ENCODE data around the gene PSTPIP1.

The PSTPIP1 gene

DNA sequence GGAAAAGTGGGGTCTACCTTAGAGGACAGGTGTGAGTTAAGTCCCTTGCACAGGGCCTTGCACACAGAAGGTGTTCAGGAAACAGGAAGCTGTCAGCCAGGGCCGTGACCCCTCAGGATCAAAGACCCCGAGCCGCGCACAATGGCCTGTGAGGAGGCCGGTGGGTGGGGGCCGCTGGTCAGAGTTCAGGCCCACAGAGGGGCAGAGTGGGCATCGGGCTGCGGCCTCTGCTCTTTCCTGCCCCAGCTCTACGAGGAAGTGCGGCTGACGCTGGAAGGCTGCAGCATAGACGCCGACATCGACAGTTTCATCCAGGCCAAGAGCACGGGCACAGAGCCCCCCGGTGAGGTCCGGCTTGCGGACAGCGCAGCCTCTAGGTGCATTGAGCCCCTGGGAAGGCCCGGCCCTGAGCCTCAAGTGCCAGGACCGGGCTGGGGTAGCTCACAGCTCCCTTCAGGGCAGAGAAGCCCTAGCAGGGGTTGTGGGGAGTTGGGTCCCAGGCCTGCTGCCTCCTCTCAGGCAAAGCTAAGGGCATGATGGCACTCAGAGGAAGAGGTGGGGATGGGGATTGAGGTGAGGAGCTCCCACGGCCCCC lies 37.2 kb downstream of the PSTPIP1 start:
- no peak for DNase-seq

DNA sequence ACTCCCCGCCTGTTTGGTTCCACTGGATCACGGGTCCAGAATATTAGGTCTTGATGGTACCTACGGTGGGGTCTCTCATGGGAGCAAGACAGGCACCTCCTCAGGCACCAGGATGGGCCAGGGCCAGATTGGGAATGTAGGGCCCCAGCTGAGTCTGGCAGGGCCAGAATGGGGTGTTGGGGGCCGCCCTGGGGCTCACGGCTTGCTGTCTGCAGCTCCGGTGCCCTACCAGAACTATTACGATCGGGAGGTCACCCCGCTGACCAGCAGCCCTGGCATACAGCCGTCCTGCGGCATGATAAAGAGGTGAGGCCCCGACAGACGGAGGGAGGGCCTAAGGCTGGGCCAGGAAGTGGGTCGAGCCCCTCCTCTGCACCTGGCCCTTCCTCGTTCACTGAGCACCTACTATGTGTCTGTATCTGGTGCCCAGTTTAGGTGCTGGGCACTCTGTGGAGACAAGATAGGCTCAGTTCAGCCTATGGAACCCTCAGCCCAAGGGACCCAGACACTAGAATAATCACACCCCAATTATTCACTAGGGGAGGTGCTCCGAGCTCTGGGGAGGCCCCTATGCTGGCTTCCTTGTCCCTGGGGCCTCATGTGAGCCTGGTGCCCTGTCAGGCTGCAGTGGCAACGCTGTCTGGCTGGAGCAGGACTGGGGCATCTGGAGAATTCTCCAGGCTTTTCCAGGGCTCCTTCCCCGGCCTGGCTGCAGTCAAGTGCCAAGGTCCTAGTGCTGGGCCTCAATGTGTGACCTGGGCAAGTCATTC lies 37.9 kb downstream of the PSTPIP1 start:
- DNase-seq, result no peak

DNA sequence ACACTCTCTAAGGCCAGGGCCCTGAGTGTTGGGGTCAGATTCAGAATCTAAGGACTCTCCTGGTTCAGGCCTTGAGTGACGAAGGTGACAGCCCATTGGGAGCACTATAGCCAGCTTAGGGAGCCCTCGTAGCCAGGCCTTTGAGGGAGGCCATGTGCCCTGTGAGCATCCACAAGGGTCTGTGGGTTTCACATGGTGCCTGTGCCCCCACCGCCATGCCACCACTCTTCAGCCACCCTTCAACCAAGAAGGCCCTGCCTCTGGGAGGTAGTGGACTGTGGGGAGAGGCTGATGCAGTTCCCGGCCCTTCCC lies 38.4 kb downstream of the PSTPIP1 start:
- DNase-seq, result no peak

DNA sequence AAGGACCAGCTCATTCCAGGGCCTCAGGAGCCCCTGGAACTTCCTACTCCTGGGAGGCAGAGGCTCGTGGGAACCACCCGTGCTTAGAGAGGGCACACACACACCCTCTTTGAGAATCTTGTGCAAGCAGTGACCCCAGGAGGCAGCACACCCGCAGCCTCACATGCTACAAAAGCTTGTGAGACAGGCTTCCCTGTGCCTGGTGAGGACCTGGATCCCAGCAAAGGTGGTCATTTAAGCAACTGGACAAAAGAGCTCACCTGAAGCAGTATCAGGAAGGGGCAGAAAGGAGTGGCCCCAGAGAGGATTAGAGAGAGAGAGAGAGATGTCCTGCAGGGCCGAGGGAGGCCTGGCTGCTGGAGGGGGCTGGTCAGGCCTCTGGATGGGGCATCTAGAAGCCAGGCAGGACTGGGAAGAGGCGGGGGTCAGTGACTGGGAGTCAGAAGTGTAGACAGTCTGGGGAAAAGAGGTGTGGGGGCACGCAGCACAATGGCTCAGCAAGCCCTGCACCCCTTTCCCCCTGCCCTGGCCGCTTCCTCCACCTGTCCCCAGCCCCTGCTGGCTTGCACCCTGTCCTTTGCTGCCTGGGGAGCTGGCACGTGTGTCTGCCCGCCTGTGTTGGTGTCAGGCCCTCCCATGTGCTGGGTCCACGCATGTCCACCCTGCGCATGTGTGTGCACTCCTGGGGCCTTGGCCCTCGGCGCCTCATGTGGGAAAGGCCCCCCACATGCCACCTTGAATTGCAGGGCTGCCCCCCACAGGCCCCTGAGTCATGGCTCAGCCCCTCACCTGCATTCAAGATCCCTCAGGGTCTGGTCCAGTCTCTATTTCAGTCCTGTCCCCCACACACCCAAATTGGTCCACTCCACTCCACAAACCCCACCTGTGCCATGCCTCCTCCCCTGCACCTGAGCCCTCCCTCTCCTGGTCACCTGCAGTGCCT lies 39.1 kb downstream of the PSTPIP1 start:
- DNase-seq, result no peak

DNA sequence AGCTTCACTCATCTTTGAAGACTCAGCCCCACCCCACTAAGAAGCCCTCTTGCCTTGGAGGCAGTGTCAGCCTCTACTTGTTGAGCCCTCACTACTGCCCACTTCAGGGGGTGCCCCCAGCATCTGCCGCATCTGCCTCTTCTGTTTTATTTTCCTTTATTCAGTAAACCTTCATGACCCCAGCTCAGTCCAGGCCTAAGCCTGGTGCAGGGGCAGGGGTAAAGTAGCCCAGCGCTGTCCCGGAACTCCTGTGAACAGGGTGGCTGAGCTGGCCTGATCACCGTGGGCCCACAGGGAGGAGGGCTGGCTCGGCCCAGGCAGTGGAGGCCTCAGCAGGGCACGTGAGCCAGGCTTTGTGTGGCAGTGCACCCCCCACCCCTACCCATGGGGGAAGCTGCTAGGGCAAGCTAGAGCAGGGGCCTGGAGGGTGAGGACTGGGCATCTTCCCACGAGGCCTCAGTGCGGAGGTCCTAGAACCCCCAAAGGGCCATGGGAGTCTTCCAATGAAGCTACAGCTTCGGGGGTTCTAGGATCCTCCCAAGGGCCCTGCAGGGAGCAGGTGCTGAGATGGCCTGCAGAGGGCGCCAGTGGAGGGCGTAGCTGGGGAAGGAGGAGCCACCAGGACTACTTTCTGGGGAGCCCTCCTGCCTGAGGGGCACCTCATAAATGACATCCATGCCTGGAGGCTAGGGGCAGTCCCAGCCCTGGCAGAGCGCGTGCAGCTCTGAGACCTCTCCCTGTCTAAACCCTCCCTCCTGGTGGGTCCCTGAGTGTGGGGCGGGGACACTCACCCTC lies 40.0 kb downstream of the PSTPIP1 start:
- no peak for DNase-seq

DNA sequence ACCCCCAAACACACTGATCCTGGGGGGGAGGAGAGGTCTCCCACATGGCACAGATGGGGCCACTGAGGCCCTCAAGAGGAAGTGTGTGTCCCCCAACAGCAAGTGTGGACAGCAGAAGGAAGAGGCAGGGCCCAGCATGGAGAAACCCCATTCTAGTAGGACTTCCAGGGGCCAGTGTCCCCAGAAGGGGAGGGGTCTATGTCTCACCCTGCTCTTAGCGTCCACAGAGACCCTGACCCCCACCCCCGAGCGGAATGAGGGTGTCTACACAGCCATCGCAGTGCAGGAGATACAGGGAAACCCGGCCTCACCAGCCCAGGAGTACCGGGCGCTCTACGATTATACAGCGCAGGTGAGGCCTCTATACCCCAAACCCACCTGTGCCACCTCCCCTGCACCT lies 40.7 kb downstream of the PSTPIP1 start:
- DNase-seq, result no peak

DNA sequence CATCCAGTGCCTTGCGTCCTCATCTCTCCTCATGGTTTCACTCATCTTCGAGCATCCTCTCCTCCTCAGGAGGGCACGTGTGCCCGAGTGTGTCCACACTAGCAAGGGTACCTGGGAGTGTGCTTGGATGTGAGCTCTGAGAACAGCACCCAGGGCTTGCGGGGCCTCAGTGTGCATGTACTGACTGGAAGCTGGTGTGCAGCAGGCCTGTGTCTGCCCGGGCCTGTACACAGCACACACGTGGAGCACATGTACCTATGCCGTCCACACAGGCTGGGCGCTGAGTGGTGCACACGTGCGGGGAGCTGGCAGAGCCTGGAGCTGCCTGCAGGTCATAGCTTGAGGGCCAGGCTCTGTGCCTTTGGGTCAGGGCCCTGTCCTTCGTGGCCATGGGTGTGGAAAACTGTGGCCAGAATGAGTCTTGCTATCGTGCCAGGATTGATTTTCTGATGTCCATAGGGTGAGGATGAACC lies 41.1 kb downstream of the PSTPIP1 start:
- no peak for DNase-seq

DNA sequence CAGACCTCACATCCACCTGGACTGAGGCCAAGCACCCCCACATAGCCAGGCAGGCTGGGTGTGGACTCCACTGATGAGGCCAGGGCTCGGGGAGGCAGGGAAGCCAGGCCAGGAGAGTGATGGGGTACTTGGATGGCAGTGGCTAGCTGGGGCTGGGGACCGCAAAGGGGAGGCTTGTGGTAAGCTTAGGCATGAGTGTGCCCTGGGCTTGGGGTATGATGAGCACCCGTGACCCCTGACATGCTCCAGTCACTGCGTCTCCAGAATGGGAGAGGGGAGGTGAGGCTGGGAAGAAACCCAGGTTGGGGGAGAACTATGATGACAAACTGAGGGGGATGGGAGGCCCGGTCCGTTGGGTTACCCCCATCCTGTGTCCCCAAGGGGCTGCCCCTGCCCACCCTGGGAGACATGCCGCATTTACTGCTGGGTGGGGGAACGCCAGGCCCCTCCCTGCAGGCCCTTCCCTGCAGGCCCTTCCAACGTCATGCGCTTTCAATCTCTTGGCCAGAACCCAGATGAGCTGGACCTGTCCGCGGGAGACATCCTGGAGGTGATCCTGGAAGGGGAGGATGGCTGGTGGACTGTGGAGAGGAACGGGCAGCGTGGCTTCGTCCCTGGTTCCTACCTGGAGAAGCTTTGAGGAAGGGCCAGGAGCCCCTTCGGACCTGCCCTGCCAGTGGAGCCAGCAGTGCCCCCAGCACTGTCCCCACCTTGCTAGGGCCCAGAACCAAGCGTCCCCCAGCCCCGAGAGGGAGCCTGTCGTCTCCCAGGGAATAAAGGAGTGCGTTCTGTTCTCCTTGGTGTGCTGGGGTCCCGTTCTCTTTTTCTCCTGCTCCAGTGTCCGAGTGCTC lies 41.8 kb downstream of the PSTPIP1 start:
- DNase-seq, result no peak

DNA sequence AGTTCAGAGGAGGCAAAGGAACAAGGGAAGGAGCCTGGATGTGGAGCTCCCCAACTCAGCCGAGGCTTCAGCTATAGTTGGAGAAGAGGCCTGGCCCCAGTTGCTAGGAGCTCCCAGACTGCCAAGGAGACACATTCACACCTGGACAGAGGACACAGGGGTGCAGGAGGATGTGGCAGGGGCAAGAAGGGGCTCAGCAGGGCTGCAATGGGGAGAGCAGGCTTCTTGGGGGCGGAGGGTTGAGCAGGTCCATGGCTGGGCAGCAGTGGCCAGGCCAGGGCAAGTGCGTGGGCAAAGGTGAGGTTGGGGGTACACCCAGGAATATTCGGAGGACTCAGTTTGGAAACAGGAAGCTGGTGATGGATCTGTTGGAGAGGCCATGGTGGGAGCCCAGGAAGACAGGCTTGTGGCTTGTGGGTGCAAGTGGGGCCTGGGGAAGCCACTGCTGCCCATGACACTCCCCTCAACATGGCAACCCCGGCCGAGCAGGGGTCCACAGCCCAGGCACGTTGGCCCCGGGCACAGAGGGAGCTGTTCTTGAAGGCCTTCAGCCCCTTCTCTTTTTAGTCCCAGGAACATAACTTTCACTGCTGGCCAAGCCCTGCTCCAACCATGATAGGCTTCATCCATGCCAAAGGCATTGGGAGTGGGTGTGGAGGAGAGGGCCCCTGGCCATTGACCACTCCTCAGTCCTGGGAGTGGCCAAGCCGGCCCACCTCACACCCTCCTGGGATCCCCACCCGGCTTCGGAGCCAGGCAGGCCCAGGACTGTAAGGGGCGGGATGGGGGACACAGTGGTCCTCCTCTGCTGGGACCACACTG lies 42.7 kb downstream of the PSTPIP1 start:
- no peak for DNase-seq

DNA sequence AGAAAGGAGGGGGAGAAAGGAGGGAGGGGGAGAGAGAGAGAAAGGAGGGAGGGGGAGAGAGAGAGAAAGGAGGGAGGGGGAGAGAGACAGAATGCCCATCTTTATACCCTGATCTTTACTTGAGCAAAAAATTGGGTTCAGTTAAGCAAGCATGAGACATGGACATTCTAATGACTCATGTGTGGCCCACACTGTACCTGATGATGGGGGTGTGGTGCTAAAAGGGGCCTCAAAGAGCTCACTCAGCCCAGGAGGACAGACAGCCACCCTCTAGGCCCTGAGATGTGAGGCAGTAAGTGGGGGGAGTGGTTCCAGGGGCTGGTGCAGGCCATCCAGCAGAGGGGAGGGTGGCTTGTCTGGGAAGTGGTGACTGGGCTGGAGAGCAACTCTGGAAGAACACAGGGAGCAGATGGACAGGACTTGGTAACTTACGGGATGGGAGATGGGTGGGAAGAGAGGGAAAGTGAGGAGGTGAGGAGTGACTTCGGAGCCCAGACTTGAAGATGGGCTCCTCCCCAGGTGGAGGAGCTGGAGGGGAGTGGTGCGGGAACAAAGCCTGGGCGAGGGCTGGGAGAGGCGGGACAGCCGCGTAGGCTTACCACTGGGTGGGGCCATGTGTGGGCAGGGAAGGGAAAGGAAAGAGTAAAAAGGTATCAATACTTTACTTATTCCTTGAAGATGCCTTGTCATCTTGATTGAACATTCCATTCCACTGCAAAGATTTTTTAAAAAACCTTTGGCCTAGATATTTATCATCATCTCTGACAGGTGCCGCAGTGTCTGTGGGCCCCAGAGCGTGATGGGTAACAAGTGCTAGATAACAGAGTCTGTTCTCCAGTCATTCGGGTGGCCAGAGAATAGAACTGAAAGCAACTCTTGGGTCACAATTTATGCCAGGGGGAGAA lies 43.6 kb downstream of the PSTPIP1 start:
- DNase-seq, result no peak

DNA sequence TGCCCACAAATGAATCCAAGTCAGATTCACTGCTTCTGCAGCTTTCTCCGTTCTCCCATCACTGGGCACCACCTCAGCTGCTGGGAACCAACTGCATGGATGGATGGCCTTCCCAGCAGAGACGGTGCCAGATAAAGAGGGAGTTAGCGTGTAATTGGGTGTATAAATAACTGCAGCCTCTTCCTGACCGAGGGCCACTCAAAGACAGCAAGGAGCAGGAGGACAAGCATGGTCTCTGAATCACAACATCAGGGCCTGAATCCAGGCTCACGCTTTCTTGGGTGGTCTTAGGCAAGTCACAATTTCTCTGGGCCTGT lies 44.2 kb downstream of the PSTPIP1 start:
- no peak for DNase-seq

DNA sequence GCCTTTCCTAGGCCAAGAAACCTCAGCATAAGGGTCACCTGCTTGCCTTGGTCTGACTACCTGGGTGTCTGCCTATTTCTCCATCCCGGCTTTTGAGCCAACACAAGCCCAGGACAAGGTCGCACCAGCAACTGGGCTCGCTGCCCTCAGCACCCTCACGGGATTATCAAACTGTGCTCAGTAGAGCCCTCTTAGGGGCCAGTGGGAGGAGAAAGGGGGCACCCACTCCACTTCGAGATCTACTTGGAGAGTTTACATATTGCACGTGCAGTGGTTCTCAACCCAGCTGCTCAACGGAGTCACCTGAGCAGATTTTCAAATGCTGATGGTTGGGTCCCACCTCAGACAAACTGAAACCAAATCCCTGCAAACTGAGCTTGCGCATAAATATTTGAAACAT lies 44.9 kb downstream of the PSTPIP1 start:
- DNase-seq, result no peak

DNA sequence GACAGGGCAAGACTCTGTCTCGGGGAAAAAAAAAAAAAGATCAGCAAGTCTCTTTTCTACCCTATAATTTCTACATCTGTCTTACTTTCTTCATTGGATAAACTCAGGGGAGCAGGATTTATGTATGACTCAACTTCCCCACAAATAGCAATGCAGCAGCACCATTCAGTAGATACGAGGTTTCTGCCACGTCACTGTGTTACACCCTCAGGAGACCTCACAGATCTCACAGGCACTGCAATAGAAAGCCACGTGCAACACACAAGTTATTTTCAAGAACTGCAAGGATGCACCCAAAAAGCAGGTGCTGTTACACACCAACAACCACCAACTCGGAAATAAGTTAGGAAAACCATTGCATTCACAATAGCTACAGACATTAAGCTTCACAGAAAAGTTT lies 45.7 kb downstream of the PSTPIP1 start:
- DNase-seq, result no peak

DNA sequence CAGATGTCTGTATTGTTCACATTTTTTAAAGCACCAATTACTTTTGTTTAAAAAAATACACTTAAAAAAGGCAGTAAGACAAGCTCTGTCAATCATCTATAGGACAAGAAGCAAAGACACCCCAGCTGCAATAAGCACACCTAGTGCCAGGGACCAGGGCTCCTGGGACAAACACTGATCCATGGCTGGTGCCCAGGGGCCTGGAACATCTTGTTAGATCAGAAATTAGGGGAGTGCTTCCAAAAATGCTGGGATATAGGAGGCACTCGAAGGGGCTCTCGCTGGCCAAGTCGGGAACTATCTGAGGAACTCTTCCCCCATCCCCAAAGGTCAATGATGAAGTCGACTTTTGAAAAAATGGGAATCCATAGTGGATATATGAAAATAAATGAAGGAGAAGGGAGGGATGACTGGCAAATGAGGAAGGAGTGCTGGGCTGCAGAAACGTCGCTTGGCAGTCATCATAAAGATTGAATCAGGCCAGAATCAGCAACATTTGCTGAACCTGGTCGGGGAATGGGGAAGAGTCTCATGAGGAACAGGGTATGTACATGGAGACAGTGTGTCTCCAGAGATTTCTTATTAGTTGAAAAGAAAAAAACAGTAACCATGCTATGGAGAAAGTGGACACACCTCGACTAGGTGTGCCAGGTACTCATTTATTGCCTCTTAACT lies 47.5 kb downstream of the PSTPIP1 start:
- DNase-seq, result no peak

DNA sequence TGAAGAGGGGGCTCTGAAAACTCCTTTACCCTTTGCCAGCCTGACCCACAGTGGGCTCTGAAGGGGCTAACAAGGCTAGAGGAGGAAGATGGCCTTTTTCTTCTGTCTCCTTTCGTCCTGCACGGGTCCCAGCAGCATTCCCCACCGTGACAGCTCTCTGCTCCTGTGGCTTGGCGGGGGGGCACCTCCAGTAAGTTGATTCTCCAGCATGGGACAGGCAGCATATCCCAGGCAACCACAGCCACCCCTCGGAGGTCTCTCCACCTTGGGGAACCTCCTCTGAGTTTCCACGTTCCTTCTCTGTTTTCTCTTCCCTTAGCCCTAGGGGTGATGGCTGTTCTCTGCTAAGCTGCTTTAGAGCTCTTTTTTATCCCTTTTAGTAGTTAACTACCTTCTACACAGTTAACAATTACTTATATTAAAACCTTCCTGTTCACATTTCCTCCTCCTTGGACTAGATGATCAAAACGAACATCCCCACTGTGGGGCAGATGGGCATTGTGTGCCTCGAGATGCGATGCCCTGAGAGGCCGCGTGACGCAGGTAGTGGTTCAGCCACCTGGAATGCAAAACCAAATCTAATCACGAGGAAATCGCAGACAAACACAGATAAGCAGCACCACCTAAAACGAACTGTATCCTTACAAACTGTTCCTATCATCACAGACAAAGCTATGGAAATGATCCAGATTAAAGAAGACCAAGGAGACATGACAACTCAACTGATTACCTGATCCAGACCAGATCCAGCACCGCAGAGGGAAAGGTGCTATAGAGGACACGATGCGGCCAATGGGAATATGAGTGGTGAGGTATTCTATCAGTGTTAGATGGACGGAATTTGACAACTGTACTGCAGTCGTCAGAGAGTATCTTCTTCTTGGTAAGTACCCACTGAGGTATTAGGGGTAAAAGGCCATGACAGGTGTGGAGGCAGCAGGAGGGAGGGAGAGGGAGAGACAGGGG lies 48.3 kb downstream of the PSTPIP1 start:
- no peak for DNase-seq

DNA sequence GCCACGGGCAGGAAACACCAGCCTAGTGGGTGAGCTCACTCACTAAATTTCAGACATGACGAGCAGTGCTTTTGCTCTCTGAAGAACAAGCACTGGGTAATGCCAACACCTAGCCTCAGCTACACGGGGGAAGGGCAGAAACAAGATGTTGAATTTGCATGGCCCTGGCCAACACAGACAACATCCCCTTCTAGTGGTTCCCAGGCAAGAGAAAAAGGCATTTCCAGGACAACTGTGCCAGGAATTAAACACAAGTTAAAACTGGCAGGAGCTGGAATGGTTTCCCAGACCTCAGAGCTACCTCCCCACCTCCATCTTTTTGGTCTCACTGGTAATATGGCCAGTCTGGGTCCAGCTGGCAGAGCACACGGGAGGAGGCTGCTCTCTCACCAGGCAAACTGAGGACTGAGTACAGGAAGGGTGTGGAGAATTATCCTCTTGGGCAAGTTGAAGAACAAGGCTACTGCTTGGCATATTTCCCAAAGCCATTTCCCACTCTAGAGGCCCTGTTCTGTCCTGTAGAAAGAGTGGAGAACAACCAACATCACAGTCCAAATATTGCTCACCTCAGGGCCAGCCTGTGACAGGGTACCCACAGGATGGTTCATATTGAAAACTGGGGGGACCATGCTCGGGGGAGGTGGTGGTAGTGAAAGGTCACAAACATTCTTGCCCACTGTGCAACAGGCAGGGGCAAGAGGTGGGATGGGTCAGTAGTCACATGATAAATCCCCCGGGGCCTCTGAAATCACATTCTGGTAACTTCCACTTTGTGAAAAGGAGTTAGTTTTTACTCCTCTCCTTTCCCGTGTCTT lies 49.5 kb downstream of the PSTPIP1 start:
- no peak for DNase-seq

DNA sequence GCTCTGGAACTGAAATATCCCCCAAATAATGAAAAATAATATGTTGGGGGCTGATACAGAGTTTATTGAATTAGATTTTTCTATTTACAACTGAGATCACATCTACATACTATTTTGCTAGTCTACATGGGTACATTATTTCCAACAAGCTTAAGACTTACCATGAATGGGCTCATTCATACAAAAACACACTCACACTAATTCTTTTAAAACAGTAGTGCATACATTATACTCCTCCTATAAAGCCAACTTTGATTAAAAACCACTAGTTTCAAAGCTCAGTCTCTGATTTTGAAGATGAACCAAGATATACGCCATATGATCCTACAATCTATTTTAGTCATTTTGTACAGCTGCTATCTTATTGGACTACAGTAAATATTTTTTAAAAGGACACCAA lies 51.1 kb downstream of the PSTPIP1 start:
- DNase-seq, result no peak
